ENCODE data around the gene ST3GAL3.

DNA sequence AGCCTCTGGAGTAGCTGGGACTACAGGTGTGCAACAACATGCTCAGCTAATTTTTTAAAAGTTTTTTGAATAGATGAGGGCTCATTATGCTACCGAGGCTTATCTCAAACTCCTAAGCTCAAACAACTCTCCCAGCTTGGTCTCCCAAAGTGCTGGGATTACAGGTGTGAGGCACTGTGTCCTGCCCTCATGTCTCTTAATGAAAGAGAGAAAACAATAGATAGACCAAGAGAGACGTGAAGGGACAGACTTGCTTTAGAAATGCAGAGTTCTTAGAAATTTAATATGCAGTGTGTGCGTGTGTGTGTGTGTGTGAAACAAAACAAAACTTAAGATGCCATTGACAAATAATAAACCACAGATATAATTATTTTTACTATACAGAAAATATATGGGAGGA is 105.2 kb downstream of the ST3GAL3 start:
- no peak for TF ChIP-seq EZH2 (IDR thresholded peaks at IDR 0.05; ENCODE audit: low read depth, unreplicated experiment)
- TF ChIP-seq POLR2AphosphoS5 (IDR thresholded peaks at IDR 0.05; ENCODE audit: low read depth), result no peak

Data from GM23338 (cell line).